ENCODE results near the gene TEX2.

- TF ChIP-seq CTCF (IDR thresholded peaks at IDR 0.05; ENCODE audit: extremely low read depth in 1 of 2, insufficient read depth in 1 of 2, low read depth in 1 of 2, low read length in 2 of 2) (no peak), FOS (IDR thresholded peaks at IDR 0.05; ENCODE audit: borderline replicate concordance, insufficient read depth, low read length) (no peak), POLR2A (IDR thresholded peaks at IDR 0.05; ENCODE audit: low read depth, low read length) (no peak), MAX (IDR thresholded peaks at IDR 0.05; ENCODE audit: insufficient read depth, insufficient read length) (no peak)
Observed at GRCh38 chr17:64160378-64160777, 102.7 kb downstream of the TEX2 start.

Measured in endothelial cell of umbilical vein (primary cell).